Measurements from ENCODE around the gene IAH1.

The IAH1 gene

DNA sequence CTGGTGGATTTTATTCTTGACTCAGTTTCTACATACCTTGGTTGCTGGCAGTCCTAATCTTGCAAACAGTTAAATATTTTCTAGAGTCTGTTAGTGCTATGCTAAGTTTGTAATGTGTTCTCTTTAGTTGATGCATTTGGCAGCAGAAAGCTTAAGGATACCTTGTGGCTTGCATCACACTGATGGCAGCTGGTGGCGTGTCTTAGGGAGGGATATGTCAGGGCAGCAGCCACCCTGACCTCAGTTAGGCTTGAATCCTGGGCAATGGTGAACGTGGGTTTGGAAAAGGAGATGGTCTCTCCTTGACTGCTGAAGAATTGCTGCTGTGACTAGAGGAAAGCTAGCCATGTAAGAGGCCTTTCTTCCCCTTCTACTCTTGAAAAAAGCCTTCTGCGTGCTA lies 4.2 kb downstream of the IAH1 start:
- TF ChIP-seq, protein P1, sequence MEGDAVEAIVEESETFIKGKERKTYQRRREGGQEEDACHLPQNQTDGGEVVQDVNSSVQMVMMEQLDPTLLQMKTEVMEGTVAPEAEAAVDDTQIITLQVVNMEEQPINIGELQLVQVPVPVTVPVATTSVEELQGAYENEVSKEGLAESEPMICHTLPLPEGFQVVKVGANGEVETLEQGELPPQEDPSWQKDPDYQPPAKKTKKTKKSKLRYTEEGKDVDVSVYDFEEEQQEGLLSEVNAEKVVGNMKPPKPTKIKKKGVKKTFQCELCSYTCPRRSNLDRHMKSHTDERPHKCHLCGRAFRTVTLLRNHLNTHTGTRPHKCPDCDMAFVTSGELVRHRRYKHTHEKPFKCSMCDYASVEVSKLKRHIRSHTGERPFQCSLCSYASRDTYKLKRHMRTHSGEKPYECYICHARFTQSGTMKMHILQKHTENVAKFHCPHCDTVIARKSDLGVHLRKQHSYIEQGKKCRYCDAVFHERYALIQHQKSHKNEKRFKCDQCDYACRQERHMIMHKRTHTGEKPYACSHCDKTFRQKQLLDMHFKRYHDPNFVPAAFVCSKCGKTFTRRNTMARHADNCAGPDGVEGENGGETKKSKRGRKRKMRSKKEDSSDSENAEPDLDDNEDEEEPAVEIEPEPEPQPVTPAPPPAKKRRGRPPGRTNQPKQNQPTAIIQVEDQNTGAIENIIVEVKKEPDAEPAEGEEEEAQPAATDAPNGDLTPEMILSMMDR (IDR thresholded peaks at IDR 0.05; ENCODE audit: insufficient read depth, low read length, missing control alignments): no peak
- ChIA-PET POLR2A (no interaction called here), CTCF (no interaction called here)

DNA sequence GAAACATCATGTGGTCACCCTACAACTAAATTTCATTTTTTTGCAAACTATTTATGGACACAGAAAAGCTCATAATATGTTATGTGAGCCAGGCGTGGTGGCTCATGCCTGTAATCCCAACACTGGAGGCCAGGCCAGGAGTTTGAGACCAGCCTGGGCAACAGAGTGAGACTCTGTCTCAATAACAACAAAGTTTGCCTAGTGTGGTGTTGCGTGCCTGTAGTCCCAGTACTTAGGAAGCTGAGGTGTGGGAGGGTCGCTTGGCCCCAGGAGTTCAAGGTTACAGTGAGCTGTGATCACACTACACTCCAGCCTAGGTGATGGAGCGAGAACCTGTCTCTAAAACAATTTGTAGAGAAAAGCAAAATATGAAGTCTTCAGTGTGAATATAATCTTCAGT lies 5.8 kb downstream of the IAH1 start:
- TF ChIP-seq, protein P1 (IDR thresholded peaks at IDR 0.05; ENCODE audit: insufficient read depth, low read length, missing control alignments): no peak
- ChIA-PET CTCF (interaction anchor here (0.7 kb wide), 1 partner anchor 76 kb away, joined by 3 read pairs; the partner anchor contains the start of gene ADAM17), POLR2A (interaction anchor here (0.6 kb wide), 1 partner anchor 8 kb away, joined by 3 read pairs; no protein-coding TSS in a partner anchor)
- DNase-seq (ENCODE audit: low read depth, low spot score): no peak
- no peak overlapping the region for H3K4me3 ChIP-seq (ENCODE audit: low read depth, low read length)

More for the DNA sequence above, 4.2 kb downstream of the IAH1 start:
- no peak for DNase-seq (ENCODE audit: low read depth, low spot score)
- no peak overlapping the region for H3K4me3 ChIP-seq (ENCODE audit: low read depth, low read length)

DNA sequence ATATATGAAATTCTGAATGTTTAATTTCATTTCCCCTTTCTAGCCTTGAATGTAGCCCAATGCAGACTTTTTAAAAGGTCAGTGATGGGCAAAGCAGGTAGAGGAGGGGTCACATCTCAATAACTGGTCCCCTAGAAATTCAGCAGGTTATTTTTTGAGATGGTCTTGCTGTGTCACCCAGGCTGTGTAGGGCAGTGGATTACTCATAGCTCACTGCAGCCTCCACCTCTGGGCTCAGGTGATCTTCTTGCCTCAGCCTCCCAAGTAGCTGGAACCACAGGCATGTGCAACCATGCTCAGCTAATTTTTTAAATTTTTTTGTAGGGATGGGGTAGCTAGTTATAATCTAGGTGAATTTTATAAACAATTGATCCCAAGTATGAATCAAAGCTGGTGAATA lies 8.8 kb downstream of the IAH1 start:
- CTCF ChIA-PET: interaction anchor here (1.4 to 1.6 kb wide), 2 partner anchors 10 kb away, joined by 3 to 5 read pairs; no protein-coding TSS in a partner anchor
- H3K4me3 ChIP-seq (ENCODE audit: low read depth, low read length): no peak overlapping the region
- TF ChIP-seq, protein P1 (IDR thresholded peaks at IDR 0.05; ENCODE audit: insufficient read depth, low read length, missing control alignments): no peak
- POLR2A ChIA-PET: no interaction called here
- DNase-seq (ENCODE audit: low read depth, low spot score): no peak

DNA sequence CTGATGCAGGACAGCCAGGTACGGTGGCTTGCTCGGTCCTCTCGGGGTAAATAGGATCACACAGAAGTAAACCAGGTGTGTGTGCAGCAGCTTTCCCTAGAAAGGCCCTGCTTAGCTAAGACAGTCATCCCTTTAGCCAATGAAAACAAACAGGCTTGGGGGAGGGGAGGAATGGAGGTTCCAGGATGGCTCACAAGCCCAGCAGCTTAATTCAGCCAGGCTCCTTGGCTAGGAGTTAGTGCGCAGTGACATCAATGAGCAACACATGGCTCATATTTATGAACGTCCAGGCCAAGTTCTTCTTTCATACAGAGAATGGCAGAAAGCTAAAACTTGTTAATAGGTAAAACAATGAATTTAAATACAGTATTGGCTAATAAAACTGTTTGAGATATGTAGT lies 10.2 kb downstream of the IAH1 start:
- TF ChIP-seq, protein P1 (IDR thresholded peaks at IDR 0.05; ENCODE audit: insufficient read depth, low read length, missing control alignments): no peak
- ChIA-PET CTCF (no interaction called here), POLR2A (no interaction called here)

DNA sequence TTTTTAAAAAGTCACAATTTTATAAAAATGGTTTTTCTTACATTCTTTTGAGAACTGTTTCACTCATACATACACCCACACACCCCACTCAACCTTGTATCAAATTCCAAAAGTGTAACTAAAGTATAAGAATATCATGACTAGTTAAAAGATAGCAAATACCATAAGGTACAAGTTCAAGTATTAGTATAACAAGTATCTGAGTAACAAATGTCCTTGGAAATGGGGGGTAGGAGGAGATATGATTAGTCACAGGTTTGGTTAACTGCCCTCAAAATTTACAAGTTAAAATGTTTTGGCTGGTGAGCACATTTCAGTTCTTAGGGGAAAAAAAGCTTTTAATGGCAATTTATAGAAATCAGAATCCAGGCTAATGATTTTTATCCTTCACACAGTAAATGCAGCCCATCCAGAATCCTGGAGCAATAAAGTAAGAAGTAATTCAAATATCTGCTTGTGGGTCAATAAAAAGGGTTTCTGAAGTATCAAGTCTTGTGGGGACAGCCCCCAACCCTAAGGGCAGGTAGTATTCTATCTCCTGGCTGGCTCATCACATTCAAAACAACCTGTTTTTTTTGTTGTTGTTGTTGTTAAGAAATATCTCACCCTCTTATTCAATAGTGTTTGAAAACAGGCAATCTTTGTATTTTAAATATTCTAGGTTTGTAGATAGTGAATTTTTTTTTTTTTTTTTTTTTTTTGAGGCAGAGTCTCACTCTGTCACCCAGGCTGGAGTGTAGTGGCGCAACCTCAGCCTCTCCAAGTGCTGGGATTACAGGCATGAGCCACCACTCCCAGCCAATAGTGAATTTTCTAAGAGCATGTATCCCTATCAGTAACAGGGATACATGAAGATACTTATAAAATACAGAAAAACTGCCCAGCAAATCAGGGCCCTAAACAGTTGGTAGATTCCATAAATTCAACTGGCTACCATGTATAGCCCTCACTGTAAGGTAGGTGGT lies 14.5 kb downstream of the IAH1 start:
- POLR2A ChIA-PET: interaction anchor here (0.5 to 0.6 kb wide), 2 partner anchors 9 to 65 kb away, joined by 3 read pairs; partner anchors contain the start of genes CPSF3 and ITGB1BP1
- CTCF ChIA-PET: interaction anchor here (1.3 kb wide), 1 partner anchor 281 kb away, joined by 3 read pairs; no protein-coding TSS in a partner anchor
- DNase-seq (ENCODE audit: low read depth, low spot score): no peak
- no peak overlapping the region for H3K4me3 ChIP-seq (ENCODE audit: low read depth, low read length)
- TF ChIP-seq, protein P1 (IDR thresholded peaks at IDR 0.05; ENCODE audit: insufficient read depth, low read length, missing control alignments): no peak

More for the DNA sequence above, 10.2 kb downstream of the IAH1 start:
- no peak overlapping the region for H3K4me3 ChIP-seq (ENCODE audit: low read depth, low read length)
- no peak for DNase-seq (ENCODE audit: low read depth, low spot score)

DNA sequence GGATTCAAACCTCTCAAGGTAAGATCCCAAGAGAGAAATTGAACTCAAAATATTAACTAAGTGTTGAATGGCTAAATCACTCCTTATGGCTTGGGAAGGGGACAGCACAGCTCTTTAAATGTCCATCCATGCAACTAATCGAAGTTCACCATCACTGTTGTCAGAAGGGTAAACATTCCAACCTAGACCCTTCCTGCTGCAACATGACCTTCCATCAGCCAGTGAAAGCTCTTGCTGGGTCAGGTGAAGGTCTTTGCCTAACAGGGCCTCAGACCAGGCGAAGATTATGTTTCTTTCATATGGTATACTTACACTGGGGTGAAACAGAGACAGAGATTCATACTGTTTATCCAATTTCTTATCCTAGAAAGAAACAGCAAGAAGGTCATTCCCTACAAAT lies 16.4 kb downstream of the IAH1 start:
- H3K4me3 ChIP-seq (ENCODE audit: low read depth, low read length): no peak overlapping the region
- DNase-seq (ENCODE audit: low read depth, low spot score): no peak
- CTCF ChIA-PET: no interaction called here
- TF ChIP-seq, protein P1 (IDR thresholded peaks at IDR 0.05; ENCODE audit: insufficient read depth, low read length, missing control alignments): no peak
- POLR2A ChIA-PET: no interaction called here

Data from AG04449 (cell line).